22Rv1 (cell line): ENCODE results near the gene ZDHHC1.

Experiments used
- H3K27ac ChIP-seq: fragments of 450-650 bp; 2 replicates; pipeline ENCODE4 v1.5.1; 2017
- ZFX ChIP-seq: fragments of 450-650 bp; IDR thresholded peaks from 2 replicates; pipeline ENCODE4 v1.6.1; 2017; ENCODE audit warnings: antibody characterized with exemption, borderline replicate concordance
- TF ChIP-seq, protein P1 (sequence below): fragments of 450-650 bp; IDR thresholded peaks from 2 replicates; pipeline ENCODE4 v1.5.1; 2017; ENCODE audit warnings: mild to moderate bottlenecking

The ZDHHC1 gene

DNA sequence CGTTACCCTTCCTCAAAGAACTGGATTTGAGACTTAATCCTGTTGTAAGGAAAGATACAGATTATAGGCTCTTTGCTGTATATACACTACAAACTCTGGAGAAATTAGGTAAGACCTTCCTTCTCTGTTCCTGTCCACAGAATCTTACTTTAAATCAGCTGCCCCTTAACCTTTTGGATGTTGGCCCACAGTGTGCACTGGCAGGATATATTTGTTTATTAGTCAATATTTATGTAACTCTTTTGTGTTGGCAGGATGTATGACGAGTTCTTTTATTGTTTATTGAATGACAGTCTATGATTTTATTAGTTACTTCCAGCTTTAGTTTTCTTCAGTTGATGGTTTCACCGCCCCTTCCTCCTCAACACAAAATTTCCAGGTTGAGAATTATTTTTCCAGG is 69.9 kb downstream of the ZDHHC1 start:
- peak overlapping the region; percentile 73 for H3K27ac ChIP-seq
- TF ChIP-seq, protein P1, sequence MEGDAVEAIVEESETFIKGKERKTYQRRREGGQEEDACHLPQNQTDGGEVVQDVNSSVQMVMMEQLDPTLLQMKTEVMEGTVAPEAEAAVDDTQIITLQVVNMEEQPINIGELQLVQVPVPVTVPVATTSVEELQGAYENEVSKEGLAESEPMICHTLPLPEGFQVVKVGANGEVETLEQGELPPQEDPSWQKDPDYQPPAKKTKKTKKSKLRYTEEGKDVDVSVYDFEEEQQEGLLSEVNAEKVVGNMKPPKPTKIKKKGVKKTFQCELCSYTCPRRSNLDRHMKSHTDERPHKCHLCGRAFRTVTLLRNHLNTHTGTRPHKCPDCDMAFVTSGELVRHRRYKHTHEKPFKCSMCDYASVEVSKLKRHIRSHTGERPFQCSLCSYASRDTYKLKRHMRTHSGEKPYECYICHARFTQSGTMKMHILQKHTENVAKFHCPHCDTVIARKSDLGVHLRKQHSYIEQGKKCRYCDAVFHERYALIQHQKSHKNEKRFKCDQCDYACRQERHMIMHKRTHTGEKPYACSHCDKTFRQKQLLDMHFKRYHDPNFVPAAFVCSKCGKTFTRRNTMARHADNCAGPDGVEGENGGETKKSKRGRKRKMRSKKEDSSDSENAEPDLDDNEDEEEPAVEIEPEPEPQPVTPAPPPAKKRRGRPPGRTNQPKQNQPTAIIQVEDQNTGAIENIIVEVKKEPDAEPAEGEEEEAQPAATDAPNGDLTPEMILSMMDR, result no peak
- TF ChIP-seq ZFX, result no peak

DNA sequence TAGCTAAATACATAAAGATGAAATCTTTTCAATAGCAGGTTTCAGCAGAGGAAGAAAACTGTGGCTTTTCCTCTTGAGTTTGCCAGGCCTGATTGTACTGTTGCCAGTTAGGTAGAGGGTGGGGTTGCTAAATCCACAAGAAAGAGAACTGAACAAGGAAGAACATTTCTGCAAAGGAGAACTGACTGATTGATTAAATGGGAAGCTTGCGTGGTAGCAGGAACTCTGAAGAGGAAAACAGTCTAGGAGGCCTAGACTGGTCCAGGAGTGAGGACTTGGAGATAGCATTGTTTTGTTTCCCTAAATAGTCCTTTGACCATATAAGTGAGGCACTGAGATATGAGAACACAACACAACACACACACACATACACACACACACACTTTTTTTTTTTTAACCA is 70.9 kb downstream of the ZDHHC1 start:
- H3K27ac ChIP-seq, result peak overlapping the region; percentile 73
- no peak for TF ChIP-seq ZFX
- TF ChIP-seq, protein P1, result no peak
